ENCODE results near the gene FEZF2.

GRCh38 chr3:62374341-62375218 is 1.2 kb upstream of the FEZF2 start:
- TF ChIP-seq GATA2 (IDR thresholded peaks at IDR 0.05; ENCODE audit: low read depth, low read length) (no peak), GATA3 (IDR thresholded peaks at IDR 0.05; ENCODE audit: low read depth, low read length) (no peak)

Measured in SH-SY5Y (cell line).